HG02938 (cell line): Measurements from ENCODE around the gene GRK2.

Experiments
- ATAC-seq: cut with Tn5 transposase; IDR thresholded peaks from one replicate; pipeline ENCODE4 v1.9.1; 2021; ENCODE audit warnings: mild to moderate bottlenecking, moderate library complexity; ENCODE audit not compliant: unreplicated experiment

The GRK2 gene

DNA sequence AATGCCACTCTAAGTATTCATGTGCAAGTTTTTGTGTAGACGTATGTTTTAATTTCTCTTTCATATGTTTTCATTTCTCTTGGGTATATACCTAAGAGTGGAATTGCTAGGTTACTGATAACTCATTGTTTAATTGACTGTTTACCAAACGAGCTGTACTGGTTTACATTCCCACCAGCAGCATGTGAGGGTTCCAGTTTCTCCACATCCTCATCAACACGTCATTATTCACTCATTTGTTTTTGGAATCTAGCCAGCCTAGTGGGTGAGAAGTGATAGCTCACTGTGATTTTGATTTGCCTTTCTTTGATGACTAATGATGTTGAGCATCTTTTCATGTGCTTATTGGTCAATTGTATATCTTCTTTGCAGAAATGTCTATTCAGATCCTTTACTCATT, 26.8 kb downstream of the GRK2 start:
- no peak for ATAC-seq

DNA sequence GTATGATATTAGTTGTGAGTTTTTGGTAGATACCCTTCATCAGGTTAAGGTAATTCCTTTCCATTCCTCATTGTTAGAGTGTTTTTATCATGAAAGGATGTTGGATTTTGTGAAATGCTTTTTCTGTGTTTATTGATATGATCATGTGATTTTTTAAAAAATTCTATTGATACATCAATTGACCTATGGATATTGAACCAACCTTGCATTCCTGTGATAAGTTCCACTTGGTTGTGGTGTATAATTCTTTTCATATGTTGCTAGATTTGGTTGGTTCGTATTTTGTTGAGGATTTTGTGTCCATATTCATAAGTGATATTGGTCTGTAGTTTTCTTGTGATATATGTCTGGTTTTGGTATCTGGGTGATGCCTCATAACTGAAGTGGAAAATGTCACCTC, 29.6 kb downstream of the GRK2 start:
- no peak for ATAC-seq

DNA sequence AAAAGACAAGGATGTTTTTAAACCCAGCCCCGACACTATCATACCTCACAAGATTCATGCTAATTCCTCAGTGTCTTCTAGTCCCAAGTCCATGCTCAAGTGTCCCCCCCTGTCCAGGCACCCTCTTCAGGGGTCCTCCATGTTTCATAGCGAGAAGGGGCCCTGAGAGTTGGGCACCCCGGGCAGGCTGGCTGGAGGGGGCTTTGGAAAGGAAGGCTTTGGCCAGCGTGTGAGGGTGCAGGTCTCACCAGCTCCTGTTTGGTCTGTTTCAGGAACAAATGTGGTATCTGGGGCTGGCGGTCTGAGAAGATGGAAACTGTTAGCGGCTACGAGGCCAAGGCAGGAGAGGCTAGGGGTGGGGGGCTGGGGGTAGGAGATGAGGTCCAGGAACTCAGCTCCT, 32.5 kb downstream of the GRK2 start:
- no peak for ATAC-seq

DNA sequence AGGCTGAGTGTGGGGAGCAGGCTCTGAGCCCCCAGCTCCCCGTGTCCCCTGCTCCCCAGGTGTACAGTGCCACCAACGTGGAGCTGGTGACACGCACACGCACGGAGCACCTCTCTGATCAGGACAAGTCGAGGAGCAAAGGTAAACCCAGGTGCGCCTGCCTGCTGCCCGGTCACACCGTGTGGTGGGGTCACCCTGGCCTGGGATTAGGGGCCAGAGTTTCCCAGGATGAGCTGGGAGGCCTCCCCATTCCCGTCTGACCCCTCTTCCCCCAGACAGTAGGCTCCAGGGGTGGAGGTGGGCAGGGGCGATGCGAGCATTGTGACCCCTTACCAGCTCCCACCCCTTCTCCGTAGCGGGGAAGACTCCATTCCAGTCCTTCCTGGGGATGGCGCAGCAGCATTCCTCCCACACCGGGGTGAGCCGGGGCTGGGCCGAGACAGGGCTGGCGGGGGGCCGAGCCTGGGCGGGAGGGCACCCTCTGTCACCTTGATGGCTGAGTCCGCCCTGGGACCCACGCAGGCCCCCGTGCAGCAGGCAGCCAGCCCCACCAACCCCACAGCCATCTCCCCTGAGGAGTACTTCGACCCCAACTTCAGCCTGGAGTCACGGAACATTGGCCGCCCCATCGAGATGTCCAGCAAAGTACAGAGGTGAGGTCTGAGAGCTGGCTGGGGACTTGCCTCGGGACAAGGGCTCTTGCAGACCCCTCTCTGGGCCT, 33.4 kb downstream of the GRK2 start:
- ATAC-seq = no peak

DNA sequence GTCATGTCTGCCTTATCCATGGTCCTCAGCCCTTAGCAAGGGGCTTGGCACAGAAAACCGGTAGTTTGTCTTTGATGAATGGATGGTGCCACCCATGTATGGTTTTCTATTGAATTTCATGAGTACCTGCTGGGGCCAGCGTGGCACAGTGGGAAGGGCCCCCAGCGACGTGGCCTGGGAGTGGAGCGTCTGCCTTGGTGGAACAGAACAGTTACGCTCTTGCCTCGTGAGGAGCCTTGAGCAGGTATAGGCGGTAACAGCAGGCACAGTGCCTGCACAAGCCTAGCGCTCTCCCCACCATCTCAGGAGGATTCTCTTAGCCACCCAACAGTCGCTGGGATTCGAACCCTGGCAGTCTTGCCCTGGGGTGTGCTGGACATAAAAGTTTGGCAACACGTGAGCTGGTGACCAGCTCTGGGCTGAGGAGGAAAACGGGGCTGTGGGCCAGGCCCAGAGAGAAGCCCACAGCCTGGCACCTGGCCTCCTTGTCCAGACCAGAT, 34.0 kb downstream of the GRK2 start:
- no peak for ATAC-seq

DNA sequence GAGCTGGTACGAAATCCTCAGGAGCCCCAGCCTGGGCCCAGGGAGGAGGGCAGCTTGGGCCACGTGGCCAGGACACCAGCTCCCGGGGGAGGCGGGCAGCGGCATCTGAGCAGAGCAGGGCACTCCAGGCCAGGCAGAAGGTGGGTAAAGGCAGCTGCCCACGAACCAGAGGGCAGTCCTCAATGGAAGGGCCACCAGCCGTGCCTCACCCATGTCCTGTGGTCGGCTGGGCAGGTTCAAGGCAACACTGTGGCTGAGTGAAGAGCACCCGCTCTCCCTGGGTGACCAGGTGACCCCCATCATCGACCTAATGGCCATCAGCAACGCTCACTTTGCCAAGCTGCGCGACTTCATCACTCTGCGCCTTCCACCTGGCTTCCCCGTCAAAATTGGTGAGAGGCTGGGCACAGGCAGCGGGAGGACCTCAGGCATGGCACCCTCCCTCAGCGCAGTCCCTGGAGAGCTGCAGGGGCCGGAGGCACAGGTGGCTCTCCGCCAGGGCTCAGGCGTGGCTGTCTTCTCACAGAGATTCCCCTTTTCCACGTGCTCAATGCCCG, 34.6 kb downstream of the GRK2 start:
- no peak for ATAC-seq

DNA sequence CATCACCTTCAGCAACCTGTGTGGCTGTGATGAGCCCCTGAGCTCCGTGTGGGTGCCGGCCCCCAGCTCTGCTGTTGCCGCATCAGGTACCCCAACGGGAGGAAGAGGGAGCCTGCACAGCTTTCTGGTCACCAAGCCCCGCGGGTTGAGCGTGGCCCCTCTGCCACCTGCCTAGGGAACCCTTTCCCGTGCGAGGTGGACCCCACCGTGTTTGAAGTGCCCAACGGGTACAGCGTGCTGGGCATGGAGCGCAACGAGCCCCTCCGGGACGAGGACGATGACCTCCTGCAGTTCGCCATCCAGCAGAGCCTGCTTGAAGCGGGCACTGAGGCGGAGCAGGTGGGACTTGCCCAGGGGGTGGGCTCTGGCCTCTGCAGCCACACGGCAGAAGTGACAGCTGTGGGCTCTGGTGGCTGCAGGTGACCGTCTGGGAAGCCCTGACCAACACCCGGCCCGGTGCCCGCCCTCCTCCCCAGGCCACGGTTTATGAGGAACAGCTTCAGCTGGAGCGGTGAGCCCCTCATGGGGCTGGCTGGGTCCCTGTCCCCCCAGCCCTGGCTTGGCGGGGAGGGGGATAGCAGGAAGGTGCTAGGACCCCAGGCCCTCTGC, 35.1 kb downstream of the GRK2 start:
- no peak for ATAC-seq

DNA sequence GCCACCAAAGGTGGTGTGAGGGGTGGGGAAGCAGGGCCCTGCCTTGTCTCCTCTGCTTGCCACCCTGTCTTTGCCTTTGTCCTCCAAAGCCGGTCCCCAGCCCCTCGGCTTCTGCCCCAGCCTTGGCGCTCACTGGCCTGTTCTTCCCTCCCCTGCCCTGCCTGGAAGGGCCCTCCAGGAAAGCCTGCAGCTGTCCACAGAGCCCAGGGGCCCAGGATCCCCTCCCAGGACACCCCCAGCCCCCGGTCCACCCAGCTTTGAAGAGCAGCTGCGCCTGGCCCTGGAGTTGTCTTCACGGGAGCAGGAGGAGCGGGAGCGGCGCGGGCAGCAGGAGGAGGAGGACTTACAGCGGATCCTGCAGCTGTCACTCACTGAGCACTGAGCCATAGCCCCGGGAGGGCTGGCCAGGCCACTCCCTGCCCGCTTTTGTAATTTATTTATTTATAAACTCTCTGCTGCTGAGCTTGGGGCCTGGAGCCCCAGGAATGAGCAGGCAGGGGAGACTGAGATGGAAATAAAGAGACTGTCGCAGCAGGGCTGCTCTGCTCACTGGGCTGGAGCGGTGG, 35.8 kb downstream of the GRK2 start:
- ATAC-seq = no peak

DNA sequence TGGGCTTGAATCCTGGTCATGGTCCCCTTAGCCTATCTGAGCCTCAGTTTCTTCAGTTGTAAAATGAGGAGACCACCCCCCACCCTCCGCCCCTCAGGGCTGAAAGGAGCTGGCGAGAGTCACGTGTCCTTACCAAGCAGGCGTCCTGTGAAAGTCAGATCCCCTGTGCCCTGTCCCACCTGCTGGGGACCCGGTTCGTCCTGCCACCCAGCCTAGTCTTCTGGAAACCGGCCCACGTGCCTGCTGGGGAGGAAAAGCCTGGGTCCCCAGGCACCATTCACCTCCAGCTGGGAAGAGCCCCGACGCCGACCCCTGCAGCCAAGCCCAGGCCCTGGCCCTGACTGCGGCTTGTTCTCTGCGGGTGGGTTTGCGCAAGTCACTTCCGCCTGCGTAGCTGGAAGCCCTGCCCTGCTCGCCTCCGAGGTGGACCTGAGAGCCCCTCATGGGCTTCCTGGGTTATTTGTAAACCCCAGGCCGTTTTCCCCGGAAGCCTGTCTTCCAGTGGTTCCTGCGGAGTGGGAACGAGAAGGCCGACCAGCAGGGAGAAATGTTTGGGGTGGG, 36.4 kb downstream of the GRK2 start:
- ATAC-seq = no peak

DNA sequence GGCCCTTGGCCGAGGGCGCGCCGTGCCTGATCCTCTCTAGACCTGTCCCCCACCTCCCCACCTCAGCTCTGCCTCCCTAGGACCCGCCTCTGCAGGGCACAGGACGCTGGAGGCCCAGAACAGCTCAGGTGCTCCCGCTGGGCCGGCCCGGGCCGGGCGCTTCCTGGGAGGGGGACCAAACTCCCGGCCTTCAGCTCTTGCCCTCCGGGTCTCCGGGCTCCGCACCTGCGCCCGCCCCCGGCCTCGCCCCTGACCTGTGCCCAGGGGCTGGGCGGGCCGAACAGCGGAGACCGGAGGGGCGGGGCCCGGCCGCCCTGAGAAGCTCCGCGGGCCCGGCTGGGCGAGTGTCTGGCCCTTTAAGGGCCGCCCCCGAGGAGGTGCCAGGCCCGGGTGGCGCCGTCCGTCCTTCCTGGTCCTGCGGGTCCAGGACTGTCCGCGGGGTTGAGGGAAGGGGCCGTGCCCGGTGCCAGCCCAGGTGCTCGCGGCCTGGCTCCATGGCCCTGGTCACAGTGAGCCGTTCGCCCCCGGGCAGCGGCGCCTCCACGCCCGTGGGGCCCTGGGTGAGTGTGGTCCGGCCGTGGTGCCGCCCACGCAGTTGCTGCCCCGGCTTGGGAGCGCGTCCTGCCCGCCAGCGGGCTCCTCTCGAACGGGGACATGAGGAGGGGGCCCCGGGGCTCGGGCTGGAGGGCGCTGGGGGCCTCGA, 37.0 kb downstream of the GRK2 start, which contains the start of gene SSH3:
Gene SSH3 (plus strand): TSS at position 399 of the 703 bp plus-strand sequence. CDS start 96 bp downstream, at position 495.
- no peak for ATAC-seq

DNA sequence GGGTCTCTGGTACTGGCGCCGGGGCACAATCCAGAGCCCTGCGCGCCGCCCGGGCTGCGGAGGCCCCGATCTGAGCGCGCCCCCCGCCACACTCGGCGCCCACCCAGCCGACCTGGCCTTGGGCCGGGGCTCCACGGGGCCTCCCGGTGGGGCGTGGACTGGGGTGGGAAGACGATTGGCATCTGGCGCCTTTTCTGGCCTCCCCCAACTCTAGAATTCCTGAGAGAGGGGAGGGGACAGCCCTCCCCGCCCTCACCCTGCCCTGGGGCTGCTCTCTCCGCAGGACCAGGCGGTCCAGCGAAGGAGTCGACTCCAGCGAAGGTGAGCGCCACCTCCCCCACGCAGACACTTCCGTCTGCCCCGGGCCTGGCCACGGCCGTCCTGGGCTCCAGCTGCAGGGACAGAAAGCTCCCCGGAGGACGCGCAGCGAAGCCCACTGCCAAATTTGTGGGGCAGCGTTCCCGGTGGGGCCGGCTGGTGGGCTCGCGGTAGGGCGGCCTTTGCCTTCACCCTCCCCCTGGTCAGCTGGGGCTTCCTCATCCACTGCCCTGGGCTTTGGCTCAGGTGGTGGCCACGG, 37.6 kb downstream of the GRK2 start:
- ATAC-seq = no peak

DNA sequence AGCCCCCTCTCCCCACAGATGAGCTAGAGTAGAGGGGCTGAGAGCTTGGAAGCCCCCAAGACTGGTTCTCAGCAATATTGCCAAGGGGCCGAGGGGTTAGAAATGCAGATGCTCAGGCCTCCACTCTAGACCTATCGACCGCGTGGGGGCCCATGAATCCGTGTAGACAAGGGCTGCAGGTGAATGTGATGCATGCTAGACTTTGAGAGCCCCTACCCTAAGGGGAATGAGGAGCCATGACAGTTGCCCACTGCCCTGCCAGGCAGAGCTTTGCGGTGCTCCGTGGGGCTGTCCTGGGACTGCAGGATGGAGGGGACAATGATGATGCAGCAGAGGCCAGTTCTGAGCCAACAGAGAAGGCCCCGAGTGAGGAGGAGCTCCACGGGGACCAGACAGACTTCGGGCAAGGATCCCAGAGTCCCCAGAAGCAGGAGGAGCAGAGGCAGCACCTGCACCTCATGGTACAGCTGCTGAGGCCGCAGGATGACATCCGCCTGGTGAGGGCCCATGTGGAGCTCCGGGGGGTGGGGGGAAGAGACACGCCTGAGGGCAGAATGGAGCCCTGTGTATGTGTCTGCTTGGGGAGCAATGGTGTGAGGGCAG, 38.3 kb downstream of the GRK2 start:
- no peak for ATAC-seq

DNA sequence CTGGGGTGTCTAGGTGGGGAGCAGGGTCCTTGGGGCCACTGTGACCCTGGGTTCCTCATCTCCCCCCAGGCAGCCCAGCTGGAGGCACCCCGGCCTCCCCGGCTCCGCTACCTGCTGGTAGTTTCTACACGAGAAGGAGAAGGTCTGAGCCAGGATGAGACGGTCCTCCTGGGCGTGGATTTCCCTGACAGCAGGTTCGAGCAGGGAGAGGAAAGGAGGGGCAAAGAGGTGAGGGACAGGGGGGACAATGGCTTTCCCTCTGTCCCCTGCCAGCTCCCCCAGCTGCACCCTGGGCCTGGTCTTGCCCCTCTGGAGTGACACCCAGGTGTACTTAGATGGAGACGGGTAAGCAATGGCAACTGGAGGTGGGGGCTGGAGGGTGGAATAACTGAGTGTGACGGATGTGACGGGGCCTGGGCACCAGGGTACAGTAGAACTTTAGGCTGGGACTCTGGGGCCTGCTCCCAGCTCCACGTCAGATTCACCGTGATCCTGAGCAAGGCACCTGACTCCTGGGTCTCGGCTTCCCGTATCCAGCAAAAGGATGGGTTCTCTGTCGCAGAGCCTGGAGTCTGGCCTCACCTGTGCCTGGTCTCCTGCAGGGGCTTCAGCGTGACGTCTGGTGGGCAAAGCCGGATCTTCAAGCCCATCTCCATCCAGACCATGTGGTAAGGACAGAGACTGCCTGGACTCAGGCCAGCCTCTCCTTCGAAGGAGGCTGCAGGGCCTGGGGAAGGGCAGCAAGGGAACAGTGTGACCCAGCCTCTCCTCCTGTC, 40.7 kb downstream of the GRK2 start:
- no peak for ATAC-seq

DNA sequence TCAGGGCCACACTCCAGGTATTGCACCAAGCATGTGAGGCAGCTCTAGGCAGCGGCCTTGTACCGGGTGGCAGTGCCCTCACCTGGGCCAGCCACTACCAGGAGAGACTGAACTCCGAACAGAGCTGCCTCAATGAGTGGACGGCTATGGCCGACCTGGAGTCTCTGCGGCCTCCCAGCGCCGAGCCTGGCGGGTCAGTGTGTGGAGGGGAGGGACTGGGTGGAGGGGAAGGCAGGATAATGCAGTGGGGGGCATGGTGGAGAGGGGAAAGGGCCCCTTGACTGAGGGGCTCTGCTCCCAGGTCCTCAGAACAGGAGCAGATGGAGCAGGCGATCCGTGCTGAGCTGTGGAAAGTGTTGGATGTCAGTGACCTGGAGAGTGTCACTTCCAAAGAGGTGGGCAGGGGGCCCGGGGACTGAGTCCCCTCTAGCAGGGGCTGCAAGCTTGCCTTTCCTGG, 41.3 kb downstream of the GRK2 start:
- no peak for ATAC-seq

DNA sequence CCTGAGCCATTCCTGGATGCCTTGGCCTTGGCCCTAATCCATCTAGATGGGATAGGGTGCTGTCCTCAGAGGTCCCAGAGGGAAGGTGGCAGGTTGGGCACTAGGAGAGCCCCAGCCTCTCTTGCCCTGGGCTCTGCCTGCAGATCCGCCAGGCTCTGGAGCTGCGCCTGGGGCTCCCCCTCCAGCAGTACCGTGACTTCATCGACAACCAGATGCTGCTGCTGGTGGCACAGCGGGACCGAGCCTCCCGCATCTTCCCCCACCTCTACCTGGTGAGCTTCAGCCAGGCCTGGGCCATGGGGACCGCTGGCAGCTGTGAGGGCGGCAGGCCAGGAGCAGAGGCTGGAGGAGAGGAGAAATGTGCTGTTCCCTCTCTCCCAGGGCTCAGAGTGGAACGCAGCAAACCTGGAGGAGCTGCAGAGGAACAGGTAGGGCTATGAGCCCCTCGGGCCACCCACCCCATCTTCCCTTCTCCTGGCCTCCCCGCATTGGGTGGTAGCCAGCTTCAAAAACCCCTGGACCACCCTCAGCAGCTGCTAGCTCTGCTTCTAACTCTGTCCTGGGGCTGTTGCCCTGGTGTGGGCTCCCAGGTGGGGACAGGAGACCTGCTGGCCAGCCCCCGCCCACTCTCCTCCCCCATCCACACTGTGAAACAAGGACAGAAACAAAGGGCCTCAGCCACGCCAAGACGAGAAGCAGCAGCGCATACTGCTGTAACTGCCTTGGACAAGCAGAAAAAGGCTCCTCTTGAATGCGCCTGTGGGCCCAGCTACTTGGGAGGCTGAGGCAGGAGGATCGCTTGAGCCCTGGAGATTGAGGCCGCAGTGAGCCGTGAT, 42.0 kb downstream of the GRK2 start:
- no peak for ATAC-seq

DNA sequence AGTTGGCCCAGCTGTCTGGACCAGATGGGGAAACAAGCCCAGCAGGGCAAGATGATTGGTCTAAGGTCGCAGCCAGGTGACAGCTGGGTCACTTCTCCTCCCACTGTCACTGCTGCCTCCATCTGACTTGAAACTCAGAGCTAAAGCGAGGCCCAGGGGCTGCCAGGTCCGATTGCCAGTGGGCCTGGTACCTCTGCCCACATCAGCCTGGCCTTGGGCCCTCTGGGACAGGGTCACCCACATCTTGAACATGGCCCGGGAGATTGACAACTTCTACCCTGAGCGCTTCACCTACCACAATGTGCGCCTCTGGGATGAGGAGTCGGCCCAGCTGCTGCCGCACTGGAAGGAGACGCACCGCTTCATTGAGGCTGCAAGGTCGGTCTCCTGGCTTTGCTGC, 42.9 kb downstream of the GRK2 start:
- no peak for ATAC-seq

DNA sequence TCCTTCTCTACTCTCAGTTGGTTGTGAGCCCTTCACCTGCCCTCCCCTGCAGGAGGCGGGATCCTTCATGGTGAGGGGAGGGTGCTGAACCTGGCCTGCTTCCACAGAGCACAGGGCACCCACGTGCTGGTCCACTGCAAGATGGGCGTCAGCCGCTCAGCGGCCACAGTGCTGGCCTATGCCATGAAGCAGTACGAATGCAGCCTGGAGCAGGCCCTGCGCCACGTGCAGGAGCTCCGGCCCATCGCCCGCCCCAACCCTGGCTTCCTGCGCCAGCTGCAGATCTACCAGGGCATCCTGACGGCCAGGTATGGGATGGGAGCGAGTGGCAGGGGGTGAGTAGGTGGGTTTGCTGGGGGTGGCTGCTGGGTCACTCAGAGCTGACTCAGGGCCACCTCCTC, 43.4 kb downstream of the GRK2 start:
- ATAC-seq = no peak

DNA sequence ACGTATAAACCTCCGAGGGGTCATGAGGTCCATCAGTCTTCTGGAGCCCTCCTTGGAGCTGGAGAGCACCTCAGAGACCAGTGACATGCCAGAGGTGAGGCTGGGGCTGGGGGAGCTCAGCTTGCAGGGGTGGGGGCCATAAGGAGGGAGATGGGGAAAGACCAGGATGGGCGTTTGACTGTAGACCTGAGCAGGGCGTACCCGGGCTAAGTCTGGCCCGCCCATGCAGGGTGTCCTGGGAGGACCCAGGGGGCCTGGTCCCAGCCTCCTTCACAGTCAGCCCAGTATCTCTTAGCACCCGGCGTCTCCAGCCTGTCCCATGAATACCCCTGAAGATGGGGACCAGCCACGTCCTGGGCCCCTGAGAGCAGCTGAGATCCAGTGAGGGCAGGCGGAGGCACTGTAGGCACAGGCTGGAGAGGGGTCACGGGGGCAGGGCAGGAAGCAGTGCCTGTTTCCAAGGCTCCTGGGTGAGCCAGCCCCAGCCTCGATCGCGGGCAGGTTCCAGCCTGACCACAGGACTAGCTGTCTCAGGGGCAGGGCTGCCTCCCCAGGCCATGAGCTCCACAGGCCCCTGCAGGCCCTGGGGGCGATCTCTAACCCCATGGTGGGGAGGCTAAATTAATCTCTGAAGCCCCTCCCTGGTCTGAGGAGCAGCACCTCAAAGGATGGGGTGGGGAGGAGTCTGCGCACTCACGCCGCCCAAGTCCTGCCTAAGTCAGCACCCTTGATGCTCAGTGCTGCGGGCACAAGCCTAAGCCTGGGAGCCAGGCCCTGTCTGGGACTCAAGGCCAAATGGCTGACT, 44.2 kb downstream of the GRK2 start:
- ATAC-seq = no peak
